HEK293 (cell line): ENCODE data around the gene SANBR.

Experiments used
- EGR2 ChIP-seq: fragments of 450-650 bp; formaldehyde crosslinking; IDR thresholded peaks from 2 replicates; pipeline ENCODE4 v1.5.1; 2016; ENCODE audit warnings: low read depth, missing biosample characterization, missing genetic modification characterization
- GLI4 ChIP-seq: fragments of 450-650 bp; formaldehyde crosslinking; IDR thresholded peaks from 2 replicates; pipeline ENCODE4 v1.5.1; 2016; ENCODE audit warnings: missing biosample characterization, missing genetic modification characterization
- KLF1 ChIP-seq: fragments of 450-650 bp; formaldehyde crosslinking; IDR thresholded peaks from 2 replicates; pipeline ENCODE4 v1.5.1; 2016; ENCODE audit warnings: missing biosample characterization, missing genetic modification characterization
- KLF7 ChIP-seq: fragments of 450-650 bp; formaldehyde crosslinking; IDR thresholded peaks from 2 replicates; pipeline ENCODE4 v1.5.1; 2016; ENCODE audit warnings: missing biosample characterization, missing genetic modification characterization, borderline replicate concordance
- KLF8 ChIP-seq: fragments of 450-650 bp; formaldehyde crosslinking; IDR thresholded peaks from 2 replicates; pipeline ENCODE4 v1.5.1; 2016; ENCODE audit warnings: missing biosample characterization, missing genetic modification characterization
- OSR2 ChIP-seq: fragments of 450-650 bp; formaldehyde crosslinking; IDR thresholded peaks from 2 replicates; pipeline ENCODE4 v1.5.1; 2016; ENCODE audit warnings: missing biosample characterization, missing genetic modification characterization
- SCRT2 ChIP-seq: fragments of 450-650 bp; formaldehyde crosslinking; IDR thresholded peaks from 2 replicates; pipeline ENCODE4 v1.5.1; 2016; ENCODE audit warnings: missing biosample characterization, missing genetic modification characterization
- SP2 ChIP-seq: fragments of 450-650 bp; formaldehyde crosslinking; IDR thresholded peaks from 2 replicates; pipeline ENCODE4 v1.5.1; 2016; ENCODE audit warnings: missing biosample characterization, missing genetic modification characterization
- SP7 ChIP-seq: fragments of 450-650 bp; formaldehyde crosslinking; IDR thresholded peaks from 2 replicates; pipeline ENCODE4 v1.5.1; 2016; ENCODE audit warnings: missing biosample characterization, missing genetic modification characterization
- YY2 ChIP-seq: fragments of 450-650 bp; formaldehyde crosslinking; IDR thresholded peaks from 2 replicates; pipeline ENCODE4 v1.5.1; 2016; ENCODE audit warnings: missing biosample characterization, missing genetic modification characterization
- ZBTB11 ChIP-seq: fragments of 450-650 bp; formaldehyde crosslinking; conservative IDR thresholded peaks from 2 replicates; pipeline ENCODE4 v1.5.1; 2016; ENCODE audit warnings: low read depth, missing biosample characterization, missing genetic modification characterization
- ZBTB48 ChIP-seq: fragments of 450-650 bp; formaldehyde crosslinking; IDR thresholded peaks from 2 replicates; pipeline ENCODE4 v1.5.1; 2016; ENCODE audit warnings: missing biosample characterization, missing genetic modification characterization
- ZBTB8A ChIP-seq: fragments of 450-650 bp; formaldehyde crosslinking; IDR thresholded peaks from 2 replicates; pipeline ENCODE4 v1.5.1; 2016; ENCODE audit warnings: missing biosample characterization, missing genetic modification characterization
- ZEB2 ChIP-seq: fragments of 450-650 bp; formaldehyde crosslinking; IDR thresholded peaks from 2 replicates; pipeline ENCODE4 v1.5.1; 2016; ENCODE audit warnings: missing biosample characterization, missing genetic modification characterization
- ZNF114 ChIP-seq: fragments of 450-650 bp; formaldehyde crosslinking; IDR thresholded peaks from 2 replicates; pipeline ENCODE4 v1.5.0; 2017; ENCODE audit warnings: missing biosample characterization, missing genetic modification characterization
- ZNF140 ChIP-seq: fragments of 450-650 bp; formaldehyde crosslinking; IDR thresholded peaks from 2 replicates; pipeline ENCODE4 v1.5.1; 2016; ENCODE audit warnings: missing biosample characterization, missing genetic modification characterization
- ZNF214 ChIP-seq: fragments of 450-650 bp; formaldehyde crosslinking; IDR thresholded peaks from 2 replicates; pipeline ENCODE4 v1.5.1; 2017; ENCODE audit warnings: missing biosample characterization, mild to moderate bottlenecking, missing genetic modification characterization, borderline replicate concordance
- ZNF324 ChIP-seq: fragments of 450-650 bp; formaldehyde crosslinking; IDR thresholded peaks from 2 replicates; pipeline ENCODE4 v1.5.1; 2016; ENCODE audit warnings: missing biosample characterization, missing genetic modification characterization
- ZNF335 ChIP-seq: fragments of 450-650 bp; formaldehyde crosslinking; conservative IDR thresholded peaks from 2 replicates; pipeline ENCODE4 v1.5.1; 2016; ENCODE audit warnings: missing biosample characterization, missing genetic modification characterization
- ZNF404 ChIP-seq: fragments of 450-650 bp; formaldehyde crosslinking; IDR thresholded peaks from 2 replicates; pipeline ENCODE4 v1.5.1; 2017; ENCODE audit warnings: missing biosample characterization, missing genetic modification characterization
- ZNF473 ChIP-seq: fragments of 450-650 bp; formaldehyde crosslinking; IDR thresholded peaks from 2 replicates; pipeline ENCODE4 v1.5.1; 2017; ENCODE audit warnings: missing biosample characterization, missing genetic modification characterization
- ZNF48 ChIP-seq: fragments of 450-650 bp; formaldehyde crosslinking; IDR thresholded peaks from 2 replicates; pipeline ENCODE4 v1.5.1; 2016; ENCODE audit warnings: missing biosample characterization, missing genetic modification characterization
- ZNF501 ChIP-seq: fragments of 450-650 bp; formaldehyde crosslinking; IDR thresholded peaks from 2 replicates; pipeline ENCODE4 v1.5.1; 2016; ENCODE audit warnings: missing biosample characterization, missing genetic modification characterization
- ZNF596 ChIP-seq: fragments of 450-650 bp; IDR thresholded peaks from 2 replicates; pipeline ENCODE4 v1.5.0; 2018; ENCODE audit warnings: missing biosample characterization, mild to moderate bottlenecking, missing genetic modification characterization, moderate library complexity
- ZNF610 ChIP-seq: fragments of 450-650 bp; formaldehyde crosslinking; IDR thresholded peaks from 2 replicates; pipeline ENCODE4 v1.5.1; 2016; ENCODE audit warnings: missing biosample characterization, missing genetic modification characterization, borderline replicate concordance
- ZNF629 ChIP-seq: fragments of 450-650 bp; formaldehyde crosslinking; IDR thresholded peaks from 2 replicates; pipeline ENCODE4 v1.5.1; 2017; ENCODE audit warnings: missing biosample characterization, missing genetic modification characterization
- ZNF660 ChIP-seq: fragments of 450-650 bp; IDR thresholded peaks from 2 replicates; pipeline ENCODE4 v1.5.1; 2018; ENCODE audit warnings: missing biosample characterization, mild to moderate bottlenecking, missing genetic modification characterization
- ZNF76 ChIP-seq: fragments of 450-650 bp; formaldehyde crosslinking; IDR thresholded peaks from 2 replicates; pipeline ENCODE4; 2016; ENCODE audit warnings: low read depth, missing biosample characterization, missing genetic modification characterization, borderline replicate concordance
- ZNF777 ChIP-seq: fragments of 450-650 bp; formaldehyde crosslinking; IDR thresholded peaks from 2 replicates; pipeline ENCODE4 v1.5.1; 2017; ENCODE audit warnings: missing biosample characterization, missing genetic modification characterization, borderline replicate concordance
- ZNF791 ChIP-seq: fragments of 450-650 bp; formaldehyde crosslinking; IDR thresholded peaks from 2 replicates; pipeline ENCODE4 v1.5.1; 2016; ENCODE audit warnings: missing biosample characterization, missing genetic modification characterization
- TF ChIP-seq, protein P1 (sequence below): fragments of 450-650 bp; formaldehyde crosslinking; IDR thresholded peaks from 2 replicates; pipeline ENCODE4 v1.5.1; 2017; ENCODE audit warnings: missing biosample characterization, missing genetic modification characterization
- TF ChIP-seq, protein P2 (sequence below): fragments of 450-650 bp; formaldehyde crosslinking; IDR thresholded peaks from 2 replicates; pipeline ENCODE4 v1.5.1; 2017; ENCODE audit warnings: missing biosample characterization, missing genetic modification characterization
- TF ChIP-seq, protein P3 (sequence below): fragments of 450-650 bp; formaldehyde crosslinking; IDR thresholded peaks from 2 replicates; pipeline ENCODE4 v1.5.1; 2016; ENCODE audit warnings: missing biosample characterization, missing genetic modification characterization

The SANBR gene

GRCh38 chr2:61045999-61046398, 19.7 kb upstream of the SANBR start (continued):
- TF ChIP-seq ZNF629 (tag by site-specific recombination) (peak; percentile 84), ZBTB48 (tag by site-specific recombination) (no peak), ZEB2 (tag by site-specific recombination) (peak; percentile 93), KLF7 (tag by site-specific recombination) (no peak), ZNF660 (tag by site-specific recombination) (0 out of 2 replicates have a peak, but pooled peaks have one; percentile 23), ZNF335 (no peak; the same call in 1 of the 2 replicates), OSR2 (tag by site-specific recombination) (no peak; the same call in 1 of the 2 replicates), ZNF140 (tag by site-specific recombination) (no peak), KLF1 (tag by site-specific recombination) (no peak), ZNF76 (tag by site-specific recombination) (no peak), ZNF473 (no peak), EGR2 (tag by site-specific recombination) (no peak), SP7 (no peak), ZNF114 (tag by site-specific recombination) (no peak), SCRT2 (tag by site-specific recombination) (peak; percentile 64), ZNF777 (no peak), ZNF610 (tag by site-specific recombination) (no peak), ZNF501 (tag by site-specific recombination) (no peak), KLF8 (tag by site-specific recombination) (0 out of 2 replicates have a peak, but pooled peaks have one; percentile 36), ZNF596 (tag by site-specific recombination) (no peak), ZNF791 (tag by site-specific recombination) (no peak), SP2 (no peak), ZBTB8A (tag by site-specific recombination) (no peak), ZNF324 (tag by site-specific recombination) (0 out of 2 replicates have a peak, but pooled peaks have one; percentile 42), ZNF214 (tag by site-specific recombination) (no peak), ZBTB11 (tag by site-specific recombination) (no peak), ZNF48 (no peak), ZNF404 (tag by site-specific recombination) (no peak), GLI4 (tag by site-specific recombination) (no peak), YY2 (tag by site-specific recombination) (no peak)
- TF ChIP-seq, protein P1, sequence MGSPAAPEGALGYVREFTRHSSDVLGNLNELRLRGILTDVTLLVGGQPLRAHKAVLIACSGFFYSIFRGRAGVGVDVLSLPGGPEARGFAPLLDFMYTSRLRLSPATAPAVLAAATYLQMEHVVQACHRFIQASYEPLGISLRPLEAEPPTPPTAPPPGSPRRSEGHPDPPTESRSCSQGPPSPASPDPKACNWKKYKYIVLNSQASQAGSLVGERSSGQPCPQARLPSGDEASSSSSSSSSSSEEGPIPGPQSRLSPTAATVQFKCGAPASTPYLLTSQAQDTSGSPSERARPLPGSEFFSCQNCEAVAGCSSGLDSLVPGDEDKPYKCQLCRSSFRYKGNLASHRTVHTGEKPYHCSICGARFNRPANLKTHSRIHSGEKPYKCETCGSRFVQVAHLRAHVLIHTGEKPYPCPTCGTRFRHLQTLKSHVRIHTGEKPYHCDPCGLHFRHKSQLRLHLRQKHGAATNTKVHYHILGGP (tag by site-specific recombination) = peak; percentile 50; the same call in 1 of the 2 replicates
- TF ChIP-seq, protein P2, sequence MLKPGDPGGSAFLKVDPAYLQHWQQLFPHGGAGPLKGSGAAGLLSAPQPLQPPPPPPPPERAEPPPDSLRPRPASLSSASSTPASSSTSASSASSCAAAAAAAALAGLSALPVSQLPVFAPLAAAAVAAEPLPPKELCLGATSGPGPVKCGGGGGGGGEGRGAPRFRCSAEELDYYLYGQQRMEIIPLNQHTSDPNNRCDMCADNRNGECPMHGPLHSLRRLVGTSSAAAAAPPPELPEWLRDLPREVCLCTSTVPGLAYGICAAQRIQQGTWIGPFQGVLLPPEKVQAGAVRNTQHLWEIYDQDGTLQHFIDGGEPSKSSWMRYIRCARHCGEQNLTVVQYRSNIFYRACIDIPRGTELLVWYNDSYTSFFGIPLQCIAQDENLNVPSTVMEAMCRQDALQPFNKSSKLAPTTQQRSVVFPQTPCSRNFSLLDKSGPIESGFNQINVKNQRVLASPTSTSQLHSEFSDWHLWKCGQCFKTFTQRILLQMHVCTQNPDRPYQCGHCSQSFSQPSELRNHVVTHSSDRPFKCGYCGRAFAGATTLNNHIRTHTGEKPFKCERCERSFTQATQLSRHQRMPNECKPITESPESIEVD (tag by site-specific recombination) = peak; percentile 95
- TF ChIP-seq, protein P3, sequence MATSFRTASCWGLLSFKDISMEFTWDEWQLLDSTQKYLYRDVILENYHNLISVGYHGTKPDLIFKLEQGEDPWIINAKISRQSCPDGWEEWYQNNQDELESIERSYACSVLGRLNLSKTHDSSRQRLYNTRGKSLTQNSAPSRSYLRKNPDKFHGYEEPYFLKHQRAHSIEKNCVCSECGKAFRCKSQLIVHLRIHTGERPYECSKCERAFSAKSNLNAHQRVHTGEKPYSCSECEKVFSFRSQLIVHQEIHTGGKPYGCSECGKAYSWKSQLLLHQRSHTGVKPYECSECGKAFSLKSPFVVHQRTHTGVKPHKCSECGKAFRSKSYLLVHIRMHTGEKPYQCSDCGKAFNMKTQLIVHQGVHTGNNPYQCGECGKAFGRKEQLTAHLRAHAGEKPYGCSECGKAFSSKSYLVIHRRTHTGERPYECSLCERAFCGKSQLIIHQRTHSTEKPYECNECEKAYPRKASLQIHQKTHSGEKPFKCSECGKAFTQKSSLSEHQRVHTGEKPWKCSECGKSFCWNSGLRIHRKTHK = no peak
- TF ChIP-seq, all 188 proteins: peak for 20
